Omental fat pad (tissue), 4 donors: ENCODE results near the gene FSCN2. TPM values are rescaled to one million over a fixed set of nuclear protein-coding genes. Genes with fewer than 3 reads are reported as not detected.

Experiments used
- ATAC-seq: fragments of 150-250 bp; one replicate; pipeline ENCODE4 v1.9.1; 2016; ENCODE audit warnings: mild to moderate bottlenecking, moderate library complexity; ENCODE audit not compliant: low FRiP score
- DNase-seq: peaks from one replicate; pipeline ENCODE4 v3.0.0-alpha.2; 2019; ENCODE audit warnings: low spot score
- CTCF ChIP-seq, 3 donors: fragments of 450-650 bp; IDR thresholded peaks; one replicate each; pipeline ENCODE4 v1.5.1; 2016 to 2017; ENCODE audit warnings: antibody characterized with exemption in 3 of 3, mild to moderate bottlenecking in 3 of 3, moderate library complexity in 2 of 3
- total RNA-seq, 4 donors: library from RNA; depleted of rRNA; stranded (reverse); fragments of >200 nt; gene quantifications; one replicate each; pipeline ENCODE4 v1.1.0, GENCODE V29; 2016

Gene FSCN2
- total RNA-seq, 4 donors from 2014 or later = 0.31 to 0.95 (median 0.36) TPM; not detected in 1

DNA sequence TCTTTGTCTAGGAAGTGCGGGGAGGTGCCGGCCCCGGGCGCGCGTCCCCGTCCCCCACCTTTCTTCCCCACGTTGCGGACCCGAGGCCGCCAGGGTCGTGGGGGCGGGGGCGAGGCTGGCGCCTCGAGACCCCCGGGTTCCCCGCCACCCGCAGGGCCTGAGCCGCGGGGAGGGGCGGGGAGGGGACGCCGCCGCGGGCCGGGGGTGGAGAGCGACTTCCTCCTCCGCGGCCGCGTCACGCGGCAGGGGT is 13.8 kb upstream of the FSCN2 start:
- ATAC-seq (no peak), DNase-seq (no peak)
- TF ChIP-seq CTCF (IDR thresholded peaks at IDR 0.05) = no peak

DNA sequence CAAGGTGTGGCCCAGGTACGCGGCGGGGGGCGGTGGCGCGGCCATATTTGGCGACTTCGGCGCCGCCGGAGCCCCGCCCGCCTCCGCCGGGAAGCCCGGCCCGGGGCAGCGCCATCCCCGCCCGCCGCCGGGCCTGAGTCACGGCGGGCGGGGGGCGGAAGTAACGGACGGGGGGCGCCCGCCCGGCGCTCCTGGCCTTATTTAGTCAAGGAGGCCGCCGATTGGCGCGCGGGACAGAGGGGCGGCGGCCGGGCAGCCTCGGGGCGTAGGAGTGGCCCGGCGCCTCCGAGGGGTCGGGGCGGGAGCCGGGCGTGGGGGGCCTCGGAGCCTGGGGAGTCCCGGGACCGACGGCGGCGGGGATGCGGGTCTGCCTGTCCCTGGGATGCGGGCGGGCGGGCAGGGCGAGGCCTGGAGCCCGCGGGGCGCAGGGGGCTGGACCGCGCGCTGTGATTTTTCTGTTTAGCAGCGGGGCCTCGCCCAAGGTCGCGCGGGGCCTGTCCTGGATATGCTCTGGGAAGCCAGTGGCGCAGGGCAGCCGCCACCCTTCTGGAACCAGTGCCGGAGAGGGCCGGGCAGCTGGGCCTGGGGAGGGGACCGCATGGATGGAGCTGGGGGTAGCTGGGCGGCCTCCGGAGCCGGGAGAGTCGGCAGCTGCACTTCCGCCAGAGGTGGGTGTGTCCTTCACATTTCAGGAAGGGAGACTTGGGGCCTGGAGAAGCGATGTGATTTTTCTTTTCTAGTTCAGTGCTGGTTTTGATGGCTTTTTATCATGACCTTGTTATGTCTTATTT is 13.2 kb upstream of the FSCN2 start:
- ATAC-seq (peak; percentile 69), DNase-seq (no peak)
- TF ChIP-seq CTCF (IDR thresholded peaks at IDR 0.05) = no peak

GRCh38 chr17:81515530-81516041 is 12.6 kb upstream of the FSCN2 start:
- TF ChIP-seq CTCF (IDR thresholded peaks at IDR 0.05) = no peak
- DNase-seq = no peak
- no peak for ATAC-seq

- TF ChIP-seq CTCF (IDR thresholded peaks at IDR 0.05) = no peak
- DNase-seq (no peak), ATAC-seq (no peak)
Observed at GRCh38 chr17:81516439-81516838, 11.7 kb upstream of the FSCN2 start.

DNA sequence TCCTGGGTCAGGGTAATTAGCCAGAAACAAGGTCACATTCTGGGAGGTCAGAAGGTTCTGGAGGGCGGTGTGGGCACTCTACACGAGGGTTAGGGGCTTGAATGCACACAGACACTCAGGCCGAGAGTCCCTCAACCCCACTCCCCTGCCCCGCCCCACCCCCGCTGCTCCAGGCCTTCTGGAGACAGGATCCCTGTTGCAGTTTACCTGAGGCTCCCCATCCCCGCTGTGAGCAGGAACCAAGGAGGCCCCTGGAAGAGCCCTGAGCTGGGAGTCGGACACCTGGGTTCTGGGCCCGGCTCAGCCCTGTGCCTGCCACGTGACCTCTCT is 11.2 kb upstream of the FSCN2 start:
- ATAC-seq (no peak), DNase-seq (no peak)
- no peak for TF ChIP-seq CTCF (IDR thresholded peaks at IDR 0.05)

DNA sequence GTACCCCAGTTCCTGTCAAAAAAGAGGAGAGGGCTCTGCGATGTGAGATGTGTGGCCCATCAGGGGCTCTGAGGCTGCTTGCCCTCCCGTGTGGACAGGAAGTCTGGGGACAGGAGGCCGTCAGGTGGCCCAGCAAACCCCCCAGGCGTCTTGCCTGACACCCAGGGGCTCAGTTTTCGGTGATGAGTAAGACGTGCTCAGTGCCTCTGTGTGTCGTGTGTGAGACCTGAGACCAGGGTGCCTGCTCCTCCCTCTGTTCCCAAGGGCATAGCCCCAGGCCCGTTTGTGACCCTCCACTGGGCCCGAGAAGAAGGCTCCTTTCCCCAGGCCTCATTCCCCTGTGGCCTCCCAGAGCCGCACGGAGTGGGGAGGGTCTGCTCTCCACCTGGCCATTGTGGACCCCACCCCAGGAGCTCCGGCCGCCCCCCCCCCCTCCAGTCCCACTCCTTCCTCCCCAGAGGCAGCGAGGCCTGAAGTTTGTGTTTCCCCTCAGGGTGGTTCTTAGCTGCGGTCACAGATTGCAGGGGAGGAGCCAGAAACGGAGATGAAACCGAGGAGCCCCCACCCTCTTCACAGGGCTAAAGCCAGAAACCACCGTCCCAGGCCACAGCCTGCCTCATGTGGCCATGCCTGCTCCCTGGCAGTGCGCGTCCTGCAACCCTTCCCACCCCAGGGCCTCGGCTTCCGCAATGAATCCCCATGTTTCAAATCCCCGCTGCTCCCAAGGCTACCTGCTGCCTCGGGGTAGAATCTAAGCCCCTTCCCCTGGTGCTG is 10.7 kb upstream of the FSCN2 start:
- ATAC-seq (no peak), DNase-seq (no peak)
- no peak for TF ChIP-seq CTCF (IDR thresholded peaks at IDR 0.05)
